ENCODE results near the gene S100A9. TPM values are rescaled to one million over a fixed set of nuclear protein-coding genes. Genes with fewer than 3 reads are reported as not detected.

S100A9 gene
- total and polyA plus RNA-seq, 2 of the 4 experiments (the other 2 are of a cell fraction) = not detected

- H3K9me3 ChIP-seq (ENCODE audit: control insufficient read depth, insufficient read depth, low read length) = peaks cover 2% of the 10 kb centered on the region; the same call in 1 of the 2 replicates
- no peaks in the 10 kb centered on the region for H3K9me1 ChIP-seq (ENCODE audit: insufficient read depth, low read length)
- no peak overlapping the region for H3K14ac ChIP-seq (replicated peaks; ENCODE audit: low read depth, low read length)
- TF ChIP-seq CEBPB (IDR thresholded peaks at IDR 0.05; ENCODE audit: low read depth, low read length) (no peak), NFE2L2 (IDR thresholded peaks at IDR 0.05; ENCODE audit: low read depth, low read length) (no peak), RCOR1 (IDR thresholded peaks at IDR 0.05; ENCODE audit: insufficient replicate concordance, low read length) (no peak), BHLHE40 (IDR thresholded peaks at IDR 0.05; ENCODE audit: low read depth, low read length) (no peak), RAD21 (IDR thresholded peaks at IDR 0.05; ENCODE audit: low read length) (no peak), POLR2A (IDR thresholded peaks at IDR 0.05; ENCODE audit: low read depth, low read length) (no peak), CHD1 (IDR thresholded peaks at IDR 0.05; ENCODE audit: low read depth, low read length) (no peak), ELK1 (IDR thresholded peaks at IDR 0.05; ENCODE audit: borderline replicate concordance, low read depth, low read length) (no peak), USF2 (IDR thresholded peaks at IDR 0.05; ENCODE audit: low read depth, low read length) (no peak), MAZ (IDR thresholded peaks at IDR 0.05; ENCODE audit: borderline replicate concordance, low read depth, low read length) (no peak), SMC3 (IDR thresholded peaks at IDR 0.05; ENCODE audit: low read depth, low read length) (no peak), RFX5 (IDR thresholded peaks at IDR 0.05; ENCODE audit: low read depth, low read length) (no peak), FOS (IDR thresholded peaks at IDR 0.05; ENCODE audit: low read depth, low read length) (no peak), MXI1 (IDR thresholded peaks at IDR 0.05; ENCODE audit: borderline replicate concordance, low read depth, low read length) (no peak), CTCF (conservative IDR thresholded peaks at IDR 0.05; ENCODE audit: low read depth, low read length) (no peak), MAFK (IDR thresholded peaks at IDR 0.05; ENCODE audit: low read depth, low read length) (no peak)
- no peak overlapping the region for H3K56ac ChIP-seq (ENCODE audit: extremely low read depth, insufficient read depth, low read length)
- no peak overlapping the region for H3K4ac ChIP-seq (ENCODE audit: low read depth, low read length)
- dilution Hi-C loops (cut with HindIII; ENCODE audit: low sequenced_read_pairs, unreplicated experiment) = no loop called here
- no peak overlapping the region for H3K9ac ChIP-seq (ENCODE audit: low read depth, low read length)
- H2BK15ac ChIP-seq (ENCODE audit: low read depth, low read length) = no peak overlapping the region
- POLR2A ChIA-PET (ENCODE audit: unreplicated experiment) = no interaction called here
- no peak overlapping the region for H3K27ac ChIP-seq (ENCODE audit: insufficient read depth, low read length)
- H4K20me1 ChIP-seq (ENCODE audit: insufficient read depth, low read length) = no peaks in the 10 kb centered on the region
- no peak overlapping the region for H3K4me2 ChIP-seq (ENCODE audit: low read depth, low read length)
- H2AK9ac ChIP-seq (replicated peaks; ENCODE audit: low read depth, low read length, poor library complexity) = no peak overlapping the region
- H3K4me3 ChIP-seq (ENCODE audit: insufficient read depth, low read depth, low read length) = no peak overlapping the region
- H2AK5ac ChIP-seq (ENCODE audit: low read depth, low read length) = no peak overlapping the region
- no peak for ATAC-seq (ENCODE audit: low read depth)
- intact Hi-C loops (cut with micrococcal nuclease) = no loop called here
- no peak overlapping the region for H3K18ac ChIP-seq (ENCODE audit: low read depth, low read length)
- no peak overlapping the region for H4K91ac ChIP-seq (ENCODE audit: insufficient read depth, low read depth, low read length)
- H3K23ac ChIP-seq (ENCODE audit: low read depth, low read length) = no peak overlapping the region
- H2BK20ac ChIP-seq (ENCODE audit: low read depth, low read length) = no peak overlapping the region
- no peaks in the 10 kb centered on the region for H3K79me1 ChIP-seq (ENCODE audit: low read depth in 1 of 2, low read length in 2 of 2)
- no peak for DNase-seq
- H2BK5ac ChIP-seq (ENCODE audit: low read depth, low read length, poor library complexity, severe bottlenecking) = no peak overlapping the region
- H3K36me3 ChIP-seq (ENCODE audit: control insufficient read depth, insufficient read depth, low read length) = no peaks in the 10 kb centered on the region
- no peaks in the 10 kb centered on the region for H3K4me1 ChIP-seq (ENCODE audit: control insufficient read depth, insufficient read depth, low read length)
- in situ Hi-C loops (cut with MboI; ENCODE audit: low sequenced_read_pairs) = no loop called here
- no peak overlapping the region for H2AFZ ChIP-seq (replicated peaks; ENCODE audit: low read length, poor library complexity)
- CTCF ChIA-PET = no interaction called here
- H4K5ac ChIP-seq (ENCODE audit: low read depth, low read length) = no peak overlapping the region
- BruUV-seq (replicated peaks) = no TSS peak
- no peak overlapping the region for H4K8ac ChIP-seq (ENCODE audit: low read depth in 2 of 2, low read length in 2 of 2)
- no peak overlapping the region for H2BK120ac ChIP-seq (ENCODE audit: low read depth, low read length)
- H3K27me3 ChIP-seq (ENCODE audit: control insufficient read depth, insufficient read depth, low read length) = no peaks in the 10 kb centered on the region
These were observed 32.7 kb upstream of the S100A9 start for GRCh38 chr1:153324912-153325311.
